HL-60 (cell line): Measurements from ENCODE around the gene DNMT3L.

ENCODE experiments used
- GABPA ChIP-seq: IDR thresholded peaks from 2 replicates; pipeline ENCODE4 v1.6.1; 2012; ENCODE audit warnings: low read depth
- POLR2AphosphoS5 ChIP-seq: IDR thresholded peaks from 2 replicates; pipeline ENCODE4 v1.6.1; 2012; ENCODE audit warnings: low read depth
- REST ChIP-seq: IDR thresholded peaks from 2 replicates; pipeline ENCODE4 v1.6.1; 2012; ENCODE audit warnings: low read depth; ENCODE audit not compliant: insufficient replicate concordance
- SPI1 ChIP-seq: IDR thresholded peaks from 2 replicates; pipeline ENCODE4 v1.6.1; 2012; ENCODE audit warnings: low read depth, mild to moderate bottlenecking, borderline replicate concordance
- TF ChIP-seq, protein P1 (sequence below): IDR thresholded peaks from one replicate; pipeline ENCODE4 v1.5.1; 2011; ENCODE audit warnings: low read length, control low read depth, inconsistent platforms; ENCODE audit not compliant: insufficient read depth

DNA sequence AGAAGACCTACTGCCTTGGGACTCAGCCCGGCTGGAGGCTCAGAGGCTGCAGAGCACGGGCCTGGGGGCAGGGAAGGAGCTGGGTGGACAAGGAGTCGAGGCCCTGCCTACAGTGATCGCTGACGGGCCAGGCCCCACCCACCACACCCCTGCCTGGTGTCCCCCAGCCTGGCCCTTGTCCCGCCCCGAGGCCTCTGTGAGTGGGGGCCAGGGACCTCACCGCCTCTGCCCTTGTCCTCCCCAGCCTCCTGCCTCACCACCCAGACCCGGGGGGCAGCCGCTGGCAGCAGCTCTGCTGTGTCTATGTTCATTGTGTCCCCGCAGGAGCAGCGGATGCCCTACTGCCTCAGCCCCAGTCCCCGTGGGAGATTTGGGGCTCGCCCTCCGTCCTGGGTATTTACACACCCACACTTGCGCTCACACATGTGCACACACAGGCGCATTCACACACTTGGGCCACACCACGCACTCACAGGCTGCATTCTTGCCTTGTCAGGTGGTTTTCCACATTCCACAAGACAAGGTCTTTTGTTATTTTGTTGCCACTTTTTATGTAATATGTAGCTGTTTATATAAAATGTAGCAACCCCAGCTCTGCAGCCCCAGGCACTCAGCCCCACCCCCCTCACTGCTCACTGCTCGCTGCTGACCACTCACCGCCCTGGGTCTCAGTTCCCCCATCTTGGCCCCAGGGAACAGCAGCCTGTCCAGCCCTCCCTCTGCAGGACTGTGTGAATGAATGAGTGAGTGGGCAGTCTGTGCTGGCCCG lies 45.4 kb upstream of the DNMT3L start:
- TF ChIP-seq, protein P1, sequence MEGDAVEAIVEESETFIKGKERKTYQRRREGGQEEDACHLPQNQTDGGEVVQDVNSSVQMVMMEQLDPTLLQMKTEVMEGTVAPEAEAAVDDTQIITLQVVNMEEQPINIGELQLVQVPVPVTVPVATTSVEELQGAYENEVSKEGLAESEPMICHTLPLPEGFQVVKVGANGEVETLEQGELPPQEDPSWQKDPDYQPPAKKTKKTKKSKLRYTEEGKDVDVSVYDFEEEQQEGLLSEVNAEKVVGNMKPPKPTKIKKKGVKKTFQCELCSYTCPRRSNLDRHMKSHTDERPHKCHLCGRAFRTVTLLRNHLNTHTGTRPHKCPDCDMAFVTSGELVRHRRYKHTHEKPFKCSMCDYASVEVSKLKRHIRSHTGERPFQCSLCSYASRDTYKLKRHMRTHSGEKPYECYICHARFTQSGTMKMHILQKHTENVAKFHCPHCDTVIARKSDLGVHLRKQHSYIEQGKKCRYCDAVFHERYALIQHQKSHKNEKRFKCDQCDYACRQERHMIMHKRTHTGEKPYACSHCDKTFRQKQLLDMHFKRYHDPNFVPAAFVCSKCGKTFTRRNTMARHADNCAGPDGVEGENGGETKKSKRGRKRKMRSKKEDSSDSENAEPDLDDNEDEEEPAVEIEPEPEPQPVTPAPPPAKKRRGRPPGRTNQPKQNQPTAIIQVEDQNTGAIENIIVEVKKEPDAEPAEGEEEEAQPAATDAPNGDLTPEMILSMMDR = no peak
- TF ChIP-seq GABPA (no peak), REST (no peak), POLR2AphosphoS5 (no peak), SPI1 (no peak)
